Right ventricle myocardium superior (tissue), 1 donor: ENCODE measurements around the gene CA11. TPM values are rescaled to one million over a fixed set of nuclear protein-coding genes. Genes with fewer than 3 reads are reported as not detected.

ENCODE experiments used
- ATAC-seq: fragments of 200-7000 bp; cut with Tn5 transposase; one replicate; pipeline ENCODE4 v1.9.1; 2020; ENCODE audit warnings: mild to moderate bottlenecking; ENCODE audit not compliant: poor library complexity
- DNase-seq: peaks from one replicate; pipeline ENCODE4 v3.0.0-alpha.2; 2020
- intact Hi-C: fragments of 100-400 bp; cut with DNase I; formaldehyde crosslinking; loops from one replicate; pipeline ENCODE4 v1.11.2; 2022
- total RNA-seq: library from RNA; stranded (reverse); fragmentation: NEBNext Ultra II Directional; extraction: Animal tissue kit (Norgen Biotek cat#: 25700); gene quantifications from one replicate; pipeline ENCODE4 v1.2.1, GENCODE V29; 2021
- donor health status: DM: no; HTN: yes; CAD: no; lungs with severe emphysema.

CA11 gene
- total RNA-seq, 1 donor from 2014 or later = 7.5 TPM

- DNase-seq (no peak), ATAC-seq (no peak)
- intact Hi-C loops = loop anchor here (10.0 kb wide), 1 partner anchor 87 kb away; no protein-coding TSS in a partner anchor
Measured at GRCh38 chr19:48648134-48648533, 2.1 kb upstream of the CA11 start.

GRCh38 chr19:48646722-48647216, 782 bp upstream of the CA11 start:
- ATAC-seq (no peak), DNase-seq (no peak)
- intact Hi-C loops = loop anchor here (10.0 kb wide), 1 partner anchor 88 kb away; no protein-coding TSS in a partner anchor

- no peak for DNase-seq
- peak; percentile 11 for ATAC-seq
- intact Hi-C loops = loop anchor here (10.0 kb wide), 1 partner anchor 89 kb away; no protein-coding TSS in a partner anchor
Measured at GRCh38 chr19:48645620-48646000, 377 bp downstream of the CA11 start.

GRCh38 chr19:48644839-48645619, 958 bp downstream of the CA11 start:
- DNase-seq = peak; percentile 79
- peak; percentile 78 for ATAC-seq
- intact Hi-C loops = loop anchor here (10.0 kb wide), 1 partner anchor 90 kb away; no protein-coding TSS in a partner anchor

- no peak for ATAC-seq
- DNase-seq = no peak
- intact Hi-C loops = loop anchor here (10.0 kb wide), 1 partner anchor 90 kb away; no protein-coding TSS in a partner anchor
Measured at GRCh38 chr19:48644355-48644754, 1.6 kb downstream of the CA11 start.

- ATAC-seq (no peak), DNase-seq (no peak)
- intact Hi-C loops = loop anchor here (10.0 kb wide), 1 partner anchor 92 kb away; no protein-coding TSS in a partner anchor
Measured at GRCh38 chr19:48642862-48643261, 3.1 kb downstream of the CA11 start.

GRCh38 chr19:48641850-48642249, 4.1 kb downstream of the CA11 start:
- ATAC-seq (no peak), DNase-seq (no peak)
- intact Hi-C loops = loop anchor here (10.0 kb wide), 1 partner anchor 93 kb away; no protein-coding TSS in a partner anchor

- no peak for DNase-seq
- no peak for ATAC-seq
- intact Hi-C loops = loop anchor here (10.0 kb wide), 1 partner anchor 95 kb away; no protein-coding TSS in a partner anchor
Measured at GRCh38 chr19:48639483-48640375, 6.3 kb downstream of the CA11 start.

GRCh38 chr19:48638831-48639381, 7.1 kb downstream of the CA11 start:
- intact Hi-C loops = no loop called here

GRCh38 chr19:48637948-48638830, 7.8 kb downstream of the CA11 start:
- DNase-seq = peak; percentile 83
- peak; percentile 42 for ATAC-seq
- intact Hi-C loops = no loop called here

More at GRCh38 chr19:48638831-48639381, 7.1 kb downstream of the CA11 start:
- no peak for ATAC-seq
- DNase-seq = no peak

GRCh38 chr19:48637449-48637947, 8.5 kb downstream of the CA11 start:
- DNase-seq (peak; percentile 99), ATAC-seq (peak; percentile 78)
- intact Hi-C loops = no loop called here

GRCh38 chr19:48636859-48637448, 9.0 kb downstream of the CA11 start, which contains the start of gene DBP:
TSS of gene DBP (minus strand) at chr19:48637379. CDS start at chr19:48636994, 385 bp downstream.
- ATAC-seq = peak; percentile 6
- intact Hi-C loops = no loop called here
- DNase-seq = peak; percentile 76

- intact Hi-C loops = no loop called here
- DNase-seq = no peak
- no peak for ATAC-seq
Measured at GRCh38 chr19:48635966-48636858, 9.8 kb downstream of the CA11 start.

- peak; percentile 58 for ATAC-seq
- DNase-seq = peak; percentile 79
- intact Hi-C loops = no loop called here
Measured at GRCh38 chr19:48635263-48635965, 10.6 kb downstream of the CA11 start.

- peak; percentile 62 for ATAC-seq
- peak; percentile 98 for DNase-seq
- intact Hi-C loops = no loop called here
Measured at GRCh38 chr19:48634424-48635262, 11.3 kb downstream of the CA11 start.
